ENCODE data around the gene FBXL7. TPM values are rescaled to one million over a fixed set of nuclear protein-coding genes. Genes with fewer than 3 reads are reported as not detected.

FBXL7 gene
- polyA plus RNA-seq, 1 donor from 2014 or later = 0.24 TPM

DNA sequence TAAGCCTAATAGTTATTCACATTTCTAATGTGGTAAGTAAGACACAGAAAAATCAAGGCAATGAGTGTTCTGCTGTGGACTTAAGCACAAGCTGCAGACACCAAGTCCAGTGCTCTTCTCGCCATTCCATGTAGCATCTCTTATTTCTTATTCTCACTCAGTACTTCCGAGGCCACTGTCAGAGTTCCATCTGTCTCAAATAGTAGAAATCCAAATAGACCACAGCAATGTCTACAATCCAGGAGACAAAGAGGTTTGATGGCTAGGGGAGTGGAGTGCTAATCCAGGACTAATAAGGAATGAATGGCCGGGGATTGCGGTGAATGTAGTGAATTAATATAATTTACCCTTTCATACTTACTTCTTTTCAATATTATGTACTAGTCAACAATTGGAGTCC is 147.3 kb downstream of the FBXL7 start:
- no peaks in the 10 kb centered on the region for H4K20me1 ChIP-seq (ENCODE audit: insufficient read depth)
- H3K27ac ChIP-seq (ENCODE audit: low read length) = no peak overlapping the region
- H2AFZ ChIP-seq (ENCODE audit: low read depth, low read length) = no peak overlapping the region
- no peaks in the 10 kb centered on the region for H3K36me3 ChIP-seq (ENCODE audit: insufficient read depth, low read length)
- no peaks in the 10 kb centered on the region for H3K9me2 ChIP-seq (ENCODE audit: insufficient read depth, low read length)
- no peaks in the 10 kb centered on the region for H3F3A ChIP-seq (ENCODE audit: insufficient read depth, low read length, poor library complexity, severe bottlenecking)
- no peaks in the 10 kb centered on the region for H3K79me2 ChIP-seq (replicated peaks; ENCODE audit: insufficient read depth, low read length)
- TF ChIP-seq MXI1 (conservative IDR thresholded peaks at IDR 0.05; ENCODE audit: poor library complexity, severe bottlenecking) = no peak
- TF ChIP-seq POLR2AphosphoS5 (IDR thresholded peaks at IDR 0.05) = no peak
- TF ChIP-seq TAF1 (IDR thresholded peaks at IDR 0.05; ENCODE audit: low read depth) = no peak
- TF ChIP-seq EZH2 (IDR thresholded peaks at IDR 0.05; ENCODE audit: borderline replicate concordance, insufficient read depth, low read length, poor library complexity, severe bottlenecking) = no peak
- no peak for TF ChIP-seq RAD21 (conservative IDR thresholded peaks at IDR 0.05)
- no peak for TF ChIP-seq SMC3 (conservative IDR thresholded peaks at IDR 0.05; ENCODE audit: poor library complexity)
- TF ChIP-seq, protein P1, sequence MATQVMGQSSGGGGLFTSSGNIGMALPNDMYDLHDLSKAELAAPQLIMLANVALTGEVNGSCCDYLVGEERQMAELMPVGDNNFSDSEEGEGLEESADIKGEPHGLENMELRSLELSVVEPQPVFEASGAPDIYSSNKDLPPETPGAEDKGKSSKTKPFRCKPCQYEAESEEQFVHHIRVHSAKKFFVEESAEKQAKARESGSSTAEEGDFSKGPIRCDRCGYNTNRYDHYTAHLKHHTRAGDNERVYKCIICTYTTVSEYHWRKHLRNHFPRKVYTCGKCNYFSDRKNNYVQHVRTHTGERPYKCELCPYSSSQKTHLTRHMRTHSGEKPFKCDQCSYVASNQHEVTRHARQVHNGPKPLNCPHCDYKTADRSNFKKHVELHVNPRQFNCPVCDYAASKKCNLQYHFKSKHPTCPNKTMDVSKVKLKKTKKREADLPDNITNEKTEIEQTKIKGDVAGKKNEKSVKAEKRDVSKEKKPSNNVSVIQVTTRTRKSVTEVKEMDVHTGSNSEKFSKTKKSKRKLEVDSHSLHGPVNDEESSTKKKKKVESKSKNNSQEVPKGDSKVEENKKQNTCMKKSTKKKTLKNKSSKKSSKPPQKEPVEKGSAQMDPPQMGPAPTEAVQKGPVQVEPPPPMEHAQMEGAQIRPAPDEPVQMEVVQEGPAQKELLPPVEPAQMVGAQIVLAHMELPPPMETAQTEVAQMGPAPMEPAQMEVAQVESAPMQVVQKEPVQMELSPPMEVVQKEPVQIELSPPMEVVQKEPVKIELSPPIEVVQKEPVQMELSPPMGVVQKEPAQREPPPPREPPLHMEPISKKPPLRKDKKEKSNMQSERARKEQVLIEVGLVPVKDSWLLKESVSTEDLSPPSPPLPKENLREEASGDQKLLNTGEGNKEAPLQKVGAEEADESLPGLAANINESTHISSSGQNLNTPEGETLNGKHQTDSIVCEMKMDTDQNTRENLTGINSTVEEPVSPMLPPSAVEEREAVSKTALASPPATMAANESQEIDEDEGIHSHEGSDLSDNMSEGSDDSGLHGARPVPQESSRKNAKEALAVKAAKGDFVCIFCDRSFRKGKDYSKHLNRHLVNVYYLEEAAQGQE (IDR thresholded peaks at IDR 0.05; ENCODE audit: borderline replicate concordance) = no peak
- TF ChIP-seq, protein P2, sequence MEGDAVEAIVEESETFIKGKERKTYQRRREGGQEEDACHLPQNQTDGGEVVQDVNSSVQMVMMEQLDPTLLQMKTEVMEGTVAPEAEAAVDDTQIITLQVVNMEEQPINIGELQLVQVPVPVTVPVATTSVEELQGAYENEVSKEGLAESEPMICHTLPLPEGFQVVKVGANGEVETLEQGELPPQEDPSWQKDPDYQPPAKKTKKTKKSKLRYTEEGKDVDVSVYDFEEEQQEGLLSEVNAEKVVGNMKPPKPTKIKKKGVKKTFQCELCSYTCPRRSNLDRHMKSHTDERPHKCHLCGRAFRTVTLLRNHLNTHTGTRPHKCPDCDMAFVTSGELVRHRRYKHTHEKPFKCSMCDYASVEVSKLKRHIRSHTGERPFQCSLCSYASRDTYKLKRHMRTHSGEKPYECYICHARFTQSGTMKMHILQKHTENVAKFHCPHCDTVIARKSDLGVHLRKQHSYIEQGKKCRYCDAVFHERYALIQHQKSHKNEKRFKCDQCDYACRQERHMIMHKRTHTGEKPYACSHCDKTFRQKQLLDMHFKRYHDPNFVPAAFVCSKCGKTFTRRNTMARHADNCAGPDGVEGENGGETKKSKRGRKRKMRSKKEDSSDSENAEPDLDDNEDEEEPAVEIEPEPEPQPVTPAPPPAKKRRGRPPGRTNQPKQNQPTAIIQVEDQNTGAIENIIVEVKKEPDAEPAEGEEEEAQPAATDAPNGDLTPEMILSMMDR (IDR thresholded peaks at IDR 0.05; ENCODE audit: poor library complexity, severe bottlenecking) = no peak
- no peak for TF ChIP-seq EP300 (conservative IDR thresholded peaks at IDR 0.05; ENCODE audit: poor library complexity, severe bottlenecking)
- H3K9ac ChIP-seq (ENCODE audit: low read length) = no peak overlapping the region
- H3K9me3 ChIP-seq (ENCODE audit: low read length) = no peaks in the 10 kb centered on the region
- no peaks in the 10 kb centered on the region for H3K27me3 ChIP-seq (ENCODE audit: insufficient read depth, low read depth, low read length)
- H3K4me3 ChIP-seq (ENCODE audit: low read length) = no peak overlapping the region
- H3K4me2 ChIP-seq (ENCODE audit: low read length) = no peak overlapping the region

GRCh38 chr5:15650266-15650665 is 150.3 kb downstream of the FBXL7 start:
- peaks cover 3% of the 10 kb centered on the region for H3K79me2 ChIP-seq (replicated peaks; ENCODE audit: insufficient read depth, low read length)
- H3F3A ChIP-seq (ENCODE audit: insufficient read depth, low read length, poor library complexity, severe bottlenecking) = no peaks in the 10 kb centered on the region
- no peaks in the 10 kb centered on the region for H4K20me1 ChIP-seq (ENCODE audit: insufficient read depth)
- no peaks in the 10 kb centered on the region for H3K9me2 ChIP-seq (ENCODE audit: insufficient read depth, low read length)
- TF ChIP-seq, protein P1 (IDR thresholded peaks at IDR 0.05; ENCODE audit: borderline replicate concordance) = no peak
- no peak for TF ChIP-seq EP300 (conservative IDR thresholded peaks at IDR 0.05; ENCODE audit: poor library complexity, severe bottlenecking)
- no peak for TF ChIP-seq POLR2AphosphoS5 (IDR thresholded peaks at IDR 0.05)
- no peak for TF ChIP-seq EZH2 (IDR thresholded peaks at IDR 0.05; ENCODE audit: borderline replicate concordance, insufficient read depth, low read length, poor library complexity, severe bottlenecking)
- TF ChIP-seq SMC3 (conservative IDR thresholded peaks at IDR 0.05; ENCODE audit: poor library complexity) = no peak
- no peaks in the 10 kb centered on the region for H3K27me3 ChIP-seq (ENCODE audit: insufficient read depth, low read depth, low read length)
- no peaks in the 10 kb centered on the region for H3K9me3 ChIP-seq (ENCODE audit: low read length)
- no peak overlapping the region for H2AFZ ChIP-seq (ENCODE audit: low read depth, low read length)
- H3K27ac ChIP-seq (ENCODE audit: low read length) = no peak overlapping the region
- no peak overlapping the region for H3K4me3 ChIP-seq (ENCODE audit: low read length)
- no peak overlapping the region for H3K9ac ChIP-seq (ENCODE audit: low read length)
- no peak overlapping the region for H3K4me2 ChIP-seq (ENCODE audit: low read length)
- H3K36me3 ChIP-seq (ENCODE audit: insufficient read depth, low read length) = no peaks in the 10 kb centered on the region
